GM18511 (cell line): Measurements from ENCODE around the gene INO80D.
"Not testable (repeated sequence)": the region's sequence is repeated elsewhere in the genome, so short reads cannot be mapped to it uniquely, and the experiment has no call there.

Source experiments
- ATAC-seq: cut with Tn5 transposase; IDR thresholded peaks from one replicate; pipeline ENCODE4 v1.9.1; 2021; ENCODE audit warnings: mild to moderate bottlenecking, moderate library complexity; ENCODE audit not compliant: unreplicated experiment

Gene INO80D

GRCh38 chr2:206085742-206086445 is at the start of gene INO80D:
Gene INO80D (minus strand): TSS chr2:206086174. CDS start chr2:206063016, 23,158 bp downstream.
- ATAC-seq: peak; percentile 89

- no peak for ATAC-seq
Observed at GRCh38 chr2:206127656-206128055, 41.7 kb upstream of the INO80D start.

- ATAC-seq: no peak
Observed at GRCh38 chr2:206125901-206126300, 39.9 kb upstream of the INO80D start.

- not testable (repeated sequence) for ATAC-seq
Observed at GRCh38 chr2:206122569-206122968, 36.6 kb upstream of the INO80D start.

GRCh38 chr2:206116278-206116677 is 30.3 kb upstream of the INO80D start:
- no peak for ATAC-seq

DNA sequence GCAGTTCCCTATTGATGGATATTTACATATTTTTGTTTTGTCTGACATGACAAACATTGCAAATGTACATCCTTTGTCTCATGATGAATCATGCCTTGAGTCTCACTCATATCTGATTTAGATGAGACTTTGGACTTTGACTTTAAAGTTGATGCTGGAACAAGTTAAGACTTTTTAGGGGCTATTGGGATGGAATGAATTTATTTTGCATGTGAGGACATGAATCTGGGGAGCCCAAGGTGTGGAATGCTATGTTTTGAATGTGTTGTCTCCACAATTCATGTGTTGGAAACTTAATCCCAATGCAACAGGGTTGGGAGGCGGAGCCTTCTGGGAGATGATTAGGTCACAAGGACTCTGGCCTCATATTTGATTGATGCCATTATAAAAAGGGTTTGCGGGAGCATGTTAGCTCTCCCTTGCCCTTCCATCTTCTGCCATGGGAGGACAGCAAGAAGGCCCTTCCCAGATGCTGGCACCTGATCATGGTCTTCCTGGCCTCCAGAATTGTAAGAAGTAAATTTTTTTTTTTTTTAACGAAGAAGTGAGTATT is 29.1 kb upstream of the INO80D start:
- no peak for ATAC-seq

GRCh38 chr2:206112846-206113547 is 27.0 kb upstream of the INO80D start:
- ATAC-seq: no peak

- ATAC-seq: no peak
Observed at GRCh38 chr2:206112108-206112507, 26.1 kb upstream of the INO80D start.

GRCh38 chr2:206108713-206109112 is 22.7 kb upstream of the INO80D start:
- ATAC-seq: no peak

DNA sequence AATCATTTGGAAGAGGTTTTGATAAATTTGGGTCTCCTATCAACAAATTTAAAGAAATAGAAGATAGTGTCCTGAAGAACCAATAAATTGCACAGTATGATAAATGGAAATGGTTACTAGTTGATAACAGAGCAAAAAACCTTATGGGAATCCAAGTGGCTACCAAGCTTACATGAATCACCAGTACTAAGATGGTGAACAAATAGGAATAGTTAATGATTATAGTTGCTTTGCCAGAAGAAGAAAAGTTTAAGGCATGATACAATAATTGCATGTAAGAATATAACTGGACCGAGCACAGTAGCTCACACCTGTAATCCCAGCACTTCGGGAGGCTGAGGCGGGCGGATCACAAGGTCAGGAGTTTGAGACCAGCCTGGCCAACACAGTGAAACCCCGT is 19.6 kb upstream of the INO80D start:
- no peak for ATAC-seq

GRCh38 chr2:206105038-206105437 is 19.1 kb upstream of the INO80D start:
- ATAC-seq: no peak

DNA sequence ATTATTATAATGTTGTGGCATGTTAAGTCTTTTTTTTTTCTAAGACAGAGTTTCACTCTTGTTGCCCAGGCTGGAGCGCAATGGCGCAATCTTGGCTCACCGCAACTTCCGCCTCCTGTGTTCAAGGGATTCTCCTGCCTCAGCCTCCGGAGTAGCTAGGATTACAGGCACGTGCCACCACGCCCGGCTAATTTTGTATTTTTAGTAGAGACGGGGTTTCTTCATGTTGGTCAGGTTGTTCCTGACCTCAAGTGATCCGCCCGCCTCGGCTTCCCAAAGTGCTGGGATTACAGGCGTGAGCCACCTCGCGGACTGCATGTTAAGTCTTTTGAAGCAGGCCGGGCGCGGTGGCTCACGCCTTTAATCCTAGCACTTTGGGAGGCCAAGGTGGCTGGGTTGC is 12.9 kb upstream of the INO80D start:
- ATAC-seq: not testable (repeated sequence)

- ATAC-seq: no peak
Observed at GRCh38 chr2:206098471-206098870, 12.5 kb upstream of the INO80D start.

DNA sequence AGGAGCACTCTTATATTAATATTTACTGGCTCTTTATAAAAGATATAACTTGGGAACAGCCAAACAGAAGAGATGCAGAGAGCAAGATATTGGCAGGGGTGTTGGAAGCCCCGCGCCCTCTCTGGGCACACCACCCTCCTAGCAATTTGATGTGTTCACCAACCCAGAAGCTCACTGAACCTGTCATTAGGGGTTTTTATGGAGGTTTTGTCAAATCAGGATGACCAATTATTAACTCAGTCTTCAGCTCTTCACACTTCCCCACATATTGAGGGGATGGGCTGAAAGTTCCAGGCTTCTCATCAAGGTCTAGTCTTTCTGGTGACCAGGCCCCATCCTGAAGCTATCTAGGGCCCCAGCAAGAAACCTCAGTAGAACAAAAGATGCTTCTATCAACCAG is 10.9 kb upstream of the INO80D start:
- no peak for ATAC-seq

DNA sequence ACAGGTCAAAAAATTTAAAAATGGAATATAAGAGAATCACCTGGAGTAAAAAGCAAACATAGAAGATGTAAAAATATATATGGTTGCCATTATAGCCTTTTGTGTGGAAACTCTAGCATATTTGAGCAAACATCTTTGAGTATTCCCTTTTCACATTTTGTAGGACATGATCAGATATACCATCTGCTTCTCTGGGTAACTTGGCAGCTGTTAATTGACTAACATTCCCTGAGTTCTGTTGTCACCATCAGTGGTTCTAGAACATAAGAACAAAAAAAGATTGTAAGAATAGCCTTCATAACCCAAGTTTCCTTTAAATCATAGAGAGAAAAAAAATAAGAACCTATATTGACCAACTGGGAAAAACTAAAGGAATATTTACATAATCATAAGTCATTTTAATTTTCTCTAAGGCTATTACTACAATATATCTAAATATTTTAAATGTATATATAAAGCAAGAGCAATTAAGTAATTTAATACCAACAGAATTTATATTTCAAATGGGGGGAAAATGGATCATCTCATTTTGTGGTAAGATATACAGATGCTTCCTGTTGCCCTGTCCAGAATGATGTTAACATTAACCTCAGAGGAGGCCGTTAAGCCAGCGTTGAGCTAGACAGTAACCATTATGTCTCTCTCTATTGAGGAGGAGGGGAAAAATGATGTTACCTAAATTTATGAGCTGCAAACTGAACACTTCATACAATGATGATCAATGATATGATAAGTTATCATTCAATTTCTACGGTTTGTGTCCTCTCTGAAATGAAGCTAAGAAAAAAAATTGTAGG is 9.8 kb upstream of the INO80D start:
- no peak for ATAC-seq

DNA sequence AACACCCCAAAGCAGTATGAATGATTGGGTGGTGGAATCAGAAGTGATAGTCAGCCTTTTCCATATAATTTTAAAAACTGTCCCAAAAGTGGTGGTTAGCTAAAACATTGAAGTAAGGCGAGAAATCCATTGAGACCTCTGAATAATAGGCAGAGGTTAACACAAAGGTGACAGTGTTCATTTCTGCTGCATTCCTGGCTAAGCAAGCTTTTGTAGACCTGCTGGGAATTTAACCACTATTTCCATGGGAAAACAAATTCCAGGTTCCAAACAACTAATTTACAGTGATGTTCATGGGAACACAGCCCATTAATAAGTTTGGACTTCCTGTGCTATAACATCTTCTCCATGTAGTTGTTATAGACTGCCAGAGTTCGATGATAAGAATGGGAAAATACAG is 6.3 kb upstream of the INO80D start:
- ATAC-seq: no peak

DNA sequence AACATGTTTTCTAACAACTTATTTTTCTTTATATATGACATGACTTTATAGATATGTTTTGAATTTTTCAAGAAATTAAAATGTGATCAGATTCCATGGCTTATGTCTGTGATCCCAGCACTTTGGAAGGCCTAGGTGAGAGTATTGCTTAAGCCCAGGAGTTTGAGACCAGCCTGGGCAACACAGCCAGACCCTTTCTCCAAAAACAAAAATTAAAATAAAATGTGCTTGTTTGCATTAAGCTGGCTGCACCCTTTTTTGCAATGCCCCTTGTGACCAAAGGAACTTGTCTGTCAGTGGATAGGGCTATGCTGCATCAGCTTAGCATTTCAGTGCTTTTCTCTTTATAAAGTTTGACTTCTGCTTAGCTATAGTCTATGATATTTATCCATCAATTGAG is 2.3 kb upstream of the INO80D start:
- no peak for ATAC-seq

GRCh38 chr2:206086716-206087350 is 859 bp upstream of the INO80D start:
- ATAC-seq: no peak

DNA sequence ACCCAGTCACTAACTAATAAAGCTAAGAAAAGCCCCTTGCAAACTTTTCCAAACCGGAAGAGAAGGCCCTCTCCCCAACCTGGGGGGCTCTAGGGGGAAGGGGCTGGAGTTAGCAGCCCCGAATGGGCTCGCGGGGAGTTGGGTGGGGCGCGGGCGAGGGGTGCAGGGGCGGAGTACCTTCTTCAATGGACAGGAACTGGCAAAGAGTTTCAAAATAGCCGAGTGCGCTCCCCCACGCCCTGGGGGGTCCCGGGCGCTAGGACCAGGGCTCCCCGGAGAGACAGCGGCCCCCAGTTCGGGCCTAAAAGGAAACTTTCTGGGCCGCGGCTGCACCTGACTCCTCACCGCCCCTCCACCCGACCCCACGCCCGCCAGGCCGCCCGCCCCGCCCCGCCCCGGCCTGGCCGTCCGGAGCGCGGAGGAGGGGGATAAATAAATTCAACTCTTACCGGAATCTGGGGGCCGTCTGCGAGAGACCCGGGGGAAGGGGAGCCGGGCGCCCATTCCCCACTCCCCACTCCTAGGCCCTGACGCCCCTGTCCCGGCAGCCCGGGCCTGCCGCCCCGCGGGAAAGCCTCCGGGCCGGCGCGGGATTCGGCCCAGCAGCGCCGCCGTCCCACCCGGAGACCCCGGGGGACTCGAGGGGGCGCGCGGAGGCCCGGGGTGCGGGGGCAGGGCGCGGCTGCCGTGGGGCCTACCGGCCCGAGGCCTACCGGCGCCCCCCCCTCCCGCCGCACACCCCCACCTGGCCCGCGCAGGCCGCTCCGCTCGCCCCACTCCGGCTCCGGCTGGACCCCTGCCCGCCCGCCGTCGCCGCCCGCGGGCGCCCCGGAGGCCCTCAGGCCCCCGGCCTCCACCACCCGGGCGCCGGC is 868 bp downstream of the INO80D start:
- ATAC-seq: peak; percentile 40

- no peak for ATAC-seq
Observed at GRCh38 chr2:206084439-206084869, 1.5 kb downstream of the INO80D start.
